Fibroblast of pulmonary artery (primary cell): ENCODE measurements around the gene NRXN3.

Experiments
- DNase-seq: peaks from one replicate; pipeline ENCODE4 v3.0.0-alpha.2; 2010; ENCODE audit warnings: low read depth
- H3K4me3 ChIP-seq: replicated peaks from 2 replicates; pipeline ENCODE4 v1.5.1; 2011; ENCODE audit warnings: low read depth, mild to moderate bottlenecking, control low read depth, low read length, moderate library complexity
- CTCF ChIP-seq: IDR thresholded peaks from 2 replicates; pipeline ENCODE4 v1.5.1; 2011; ENCODE audit warnings: mild to moderate bottlenecking, control low read depth, low read length, inconsistent platforms; ENCODE audit errors: missing control alignments

The NRXN3 gene

GRCh38 chr14:78307671-78308070 is 137.5 kb downstream of the NRXN3 start:
- no peak overlapping the region for H3K4me3 ChIP-seq
- DNase-seq = no peak
- no peak for TF ChIP-seq CTCF

- H3K4me3 ChIP-seq = no peak overlapping the region
- TF ChIP-seq CTCF = no peak
- no peak for DNase-seq
Observed at GRCh38 chr14:78308079-78308478, 137.9 kb downstream of the NRXN3 start.

GRCh38 chr14:78310272-78310671 is 140.1 kb downstream of the NRXN3 start:
- no peak for TF ChIP-seq CTCF
- DNase-seq = no peak

GRCh38 chr14:78313499-78313898 is 143.3 kb downstream of the NRXN3 start:
- no peak for TF ChIP-seq CTCF
- DNase-seq = no peak
- H3K4me3 ChIP-seq = no peak overlapping the region

More at GRCh38 chr14:78310272-78310671, 140.1 kb downstream of the NRXN3 start:
- H3K4me3 ChIP-seq = no peak overlapping the region

GRCh38 chr14:78314484-78314883 is 144.3 kb downstream of the NRXN3 start:
- H3K4me3 ChIP-seq = no peak overlapping the region
- DNase-seq = no peak
- TF ChIP-seq CTCF = no peak

- no peak overlapping the region for H3K4me3 ChIP-seq
- DNase-seq = no peak
- TF ChIP-seq CTCF = no peak
Observed at GRCh38 chr14:78316052-78316451, 145.9 kb downstream of the NRXN3 start.

GRCh38 chr14:78316786-78317185 is 146.6 kb downstream of the NRXN3 start:
- TF ChIP-seq CTCF = no peak
- DNase-seq = no peak
- H3K4me3 ChIP-seq = no peak overlapping the region
